GM21423 (cell line): ENCODE results near the gene TAF11L3.
"Not testable (repeated sequence)": the region's sequence is repeated elsewhere in the genome, so short reads cannot be mapped to it uniquely, and the experiment has no call there.

Experiments
- ATAC-seq: cut with Tn5 transposase; IDR thresholded peaks from one replicate; pipeline ENCODE4 v1.9.1; 2021; ENCODE audit warnings: mild to moderate bottlenecking, moderate library complexity; ENCODE audit not compliant: unreplicated experiment

Gene TAF11L3

GRCh38 chr5:17518067-17518466, at the start of gene TAF11L3:
Gene TAF11L3 (plus strand): TSS chr5:17518367.
- not testable (repeated sequence) for ATAC-seq

- ATAC-seq = no peak
Measured at GRCh38 chr5:17470064-17470463, 48.1 kb upstream of the TAF11L3 start.

GRCh38 chr5:17475064-17475463, 43.1 kb upstream of the TAF11L3 start:
- not testable (repeated sequence) for ATAC-seq

- no peak for ATAC-seq
Measured at GRCh38 chr5:17477043-17477442, 41.1 kb upstream of the TAF11L3 start.

- ATAC-seq = no peak
Measured at GRCh38 chr5:17477573-17478265, 40.4 kb upstream of the TAF11L3 start.

- no peak for ATAC-seq
Measured at GRCh38 chr5:17481378-17481777, 36.8 kb upstream of the TAF11L3 start.

GRCh38 chr5:17482790-17483189, 35.4 kb upstream of the TAF11L3 start:
- ATAC-seq = no peak

GRCh38 chr5:17486464-17487173, 31.5 kb upstream of the TAF11L3 start:
- not testable (repeated sequence) for ATAC-seq

- ATAC-seq = no peak
Measured at GRCh38 chr5:17487174-17487512, 31.0 kb upstream of the TAF11L3 start.

GRCh38 chr5:17491257-17491656, 26.9 kb upstream of the TAF11L3 start:
- ATAC-seq = not testable (repeated sequence)

GRCh38 chr5:17492770-17493169, 25.4 kb upstream of the TAF11L3 start:
- ATAC-seq = no peak

GRCh38 chr5:17497446-17497845, 20.7 kb upstream of the TAF11L3 start:
- ATAC-seq = no peak

- not testable (repeated sequence) for ATAC-seq
Measured at GRCh38 chr5:17497931-17498330, 20.2 kb upstream of the TAF11L3 start, which contains the start of gene TAF11L2. Gene TAF11L2 (plus strand): TSS chr5:17498231.

GRCh38 chr5:17511775-17512325, 6.3 kb upstream of the TAF11L3 start:
- ATAC-seq = no peak

- not testable (repeated sequence) for ATAC-seq
Measured at GRCh38 chr5:17517526-17517925, 641 bp upstream of the TAF11L3 start.

GRCh38 chr5:17519508-17519907, 1.3 kb downstream of the TAF11L3 start:
- ATAC-seq = not testable (repeated sequence)

- ATAC-seq = not testable (repeated sequence)
Measured at GRCh38 chr5:17521501-17521900, 3.3 kb downstream of the TAF11L3 start, which contains the start of gene TAF11L4. Gene TAF11L4 (plus strand): TSS chr5:17521801.

GRCh38 chr5:17524935-17525334, 6.8 kb downstream of the TAF11L3 start, which contains the start of gene TAF11L5:
Gene TAF11L5 (plus strand): TSS chr5:17525235.
- ATAC-seq = not testable (repeated sequence)

GRCh38 chr5:17526504-17526903, 8.3 kb downstream of the TAF11L3 start:
- not testable (repeated sequence) for ATAC-seq

- not testable (repeated sequence) for ATAC-seq
Measured at GRCh38 chr5:17528369-17528768, 10.2 kb downstream of the TAF11L3 start, which contains the start of gene TAF11L6. Gene TAF11L6 (plus strand): TSS chr5:17528669.
